PFSK-1 (cell line): ENCODE measurements around the gene IGF2BP2.

Experiments
- FOXP2 ChIP-seq: optimal IDR thresholded peaks from 2 replicates; pipeline ENCODE3; 2011; ENCODE audit warnings: borderline replicate concordance, control low read depth, inconsistent platforms; ENCODE audit not compliant: insufficient read depth; ENCODE audit errors: extremely low read length, extremely low read depth
- POLR2AphosphoS5 ChIP-seq: IDR thresholded peaks from 2 replicates; pipeline ENCODE4 v1.6.1; 2012; ENCODE audit warnings: low read depth, mild to moderate bottlenecking, control low read depth, low read length, moderate library complexity
- TAF1 ChIP-seq: IDR thresholded peaks from 2 replicates; pipeline ENCODE4 v1.6.1; 2012; ENCODE audit warnings: low read length, control low read depth, borderline replicate concordance; ENCODE audit not compliant: insufficient read depth

- TF ChIP-seq POLR2AphosphoS5 = no peak
- TF ChIP-seq FOXP2 = no peak
- no peak for TF ChIP-seq TAF1
Observed at GRCh38 chr3:185730550-185730949, 94.3 kb downstream of the IGF2BP2 start.
